ENCODE data around the gene ZNF860.

ZNF860 gene

GRCh38 chr3:31996195-31996594, 14.6 kb downstream of the ZNF860 start:
- no peak for DNase-seq (ENCODE audit: extremely low spot score)
- ChIA-PET CTCF (interaction anchor here (0.8 kb wide), 1 partner anchor 11 kb away, joined by 3 read pairs; no protein-coding TSS in a partner anchor), POLR2A (no interaction called here)

DNA sequence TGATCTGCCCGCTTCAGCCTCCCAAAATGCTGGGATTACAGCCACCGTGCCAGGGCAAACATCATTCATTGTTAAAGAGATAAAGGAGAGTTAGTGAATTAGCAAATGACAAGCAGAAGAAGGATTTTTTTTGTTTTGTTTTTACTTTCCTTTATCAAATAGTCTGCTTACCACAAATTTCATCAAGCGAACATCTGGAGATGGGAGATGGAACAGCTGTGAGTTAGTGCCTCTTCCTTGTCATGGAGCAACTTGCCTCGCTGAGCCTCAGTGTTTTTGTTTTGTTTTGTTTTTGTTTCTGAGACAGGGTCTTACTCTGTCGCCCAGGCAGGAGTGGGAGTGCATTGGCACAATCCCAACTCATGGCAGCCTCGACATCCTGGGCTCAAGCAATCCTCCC, 15.9 kb downstream of the ZNF860 start:
- DNase-seq (ENCODE audit: extremely low spot score), result no peak
- ChIA-PET CTCF (interaction anchor here (1.5 kb wide), 1 partner anchor 21 kb away, joined by 5 read pairs; no protein-coding TSS in a partner anchor), POLR2A (no interaction called here)
- TF ChIP-seq, protein P1, sequence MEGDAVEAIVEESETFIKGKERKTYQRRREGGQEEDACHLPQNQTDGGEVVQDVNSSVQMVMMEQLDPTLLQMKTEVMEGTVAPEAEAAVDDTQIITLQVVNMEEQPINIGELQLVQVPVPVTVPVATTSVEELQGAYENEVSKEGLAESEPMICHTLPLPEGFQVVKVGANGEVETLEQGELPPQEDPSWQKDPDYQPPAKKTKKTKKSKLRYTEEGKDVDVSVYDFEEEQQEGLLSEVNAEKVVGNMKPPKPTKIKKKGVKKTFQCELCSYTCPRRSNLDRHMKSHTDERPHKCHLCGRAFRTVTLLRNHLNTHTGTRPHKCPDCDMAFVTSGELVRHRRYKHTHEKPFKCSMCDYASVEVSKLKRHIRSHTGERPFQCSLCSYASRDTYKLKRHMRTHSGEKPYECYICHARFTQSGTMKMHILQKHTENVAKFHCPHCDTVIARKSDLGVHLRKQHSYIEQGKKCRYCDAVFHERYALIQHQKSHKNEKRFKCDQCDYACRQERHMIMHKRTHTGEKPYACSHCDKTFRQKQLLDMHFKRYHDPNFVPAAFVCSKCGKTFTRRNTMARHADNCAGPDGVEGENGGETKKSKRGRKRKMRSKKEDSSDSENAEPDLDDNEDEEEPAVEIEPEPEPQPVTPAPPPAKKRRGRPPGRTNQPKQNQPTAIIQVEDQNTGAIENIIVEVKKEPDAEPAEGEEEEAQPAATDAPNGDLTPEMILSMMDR (IDR thresholded peaks at IDR 0.05; ENCODE audit: control extremely low read depth, extremely low read depth, low read depth, missing control alignments), result no peak

More at GRCh38 chr3:31996195-31996594, 14.6 kb downstream of the ZNF860 start:
- TF ChIP-seq, protein P1 (IDR thresholded peaks at IDR 0.05; ENCODE audit: control extremely low read depth, extremely low read depth, low read depth, missing control alignments), result no peak

GRCh38 chr3:31999907-32000439, 18.4 kb downstream of the ZNF860 start:
- POLR2A ChIA-PET, result no interaction called here
- DNase-seq (ENCODE audit: extremely low spot score), result no peak
- TF ChIP-seq, protein P1 (IDR thresholded peaks at IDR 0.05; ENCODE audit: control extremely low read depth, extremely low read depth, low read depth, missing control alignments), result no peak
- CTCF ChIA-PET, result interaction anchor here (1.9 to 2.0 kb wide), 2 partner anchors 17 to 19 kb away, joined by 5 to 8 read pairs; no protein-coding TSS in a partner anchor

DNA sequence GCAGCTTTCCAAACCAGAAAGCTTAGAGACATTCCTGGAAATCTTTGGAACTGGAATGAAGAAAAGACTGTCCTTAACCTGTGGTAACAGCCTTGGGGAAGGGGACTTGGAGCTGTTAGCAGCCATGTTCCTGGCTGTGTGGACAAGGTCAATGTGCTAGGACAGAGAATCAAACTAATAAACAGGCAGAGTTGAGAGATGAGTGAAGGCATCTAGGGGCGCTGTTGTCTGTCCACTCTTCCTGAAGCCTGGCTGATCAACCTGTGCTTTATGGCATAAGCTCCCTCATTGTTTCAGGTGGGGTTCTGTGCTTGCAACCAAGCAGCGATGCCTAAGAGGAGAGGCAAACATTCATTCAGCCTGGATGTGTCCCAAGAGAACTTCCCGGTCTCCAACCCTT, 19.3 kb downstream of the ZNF860 start:
- TF ChIP-seq, protein P1 (IDR thresholded peaks at IDR 0.05; ENCODE audit: control extremely low read depth, extremely low read depth, low read depth, missing control alignments), result no peak
- ChIA-PET CTCF (interaction anchor here (2.0 kb wide), 1 partner anchor 18 kb away, joined by 8 read pairs; no protein-coding TSS in a partner anchor), POLR2A (no interaction called here)
- no peak for DNase-seq (ENCODE audit: extremely low spot score)

DNA sequence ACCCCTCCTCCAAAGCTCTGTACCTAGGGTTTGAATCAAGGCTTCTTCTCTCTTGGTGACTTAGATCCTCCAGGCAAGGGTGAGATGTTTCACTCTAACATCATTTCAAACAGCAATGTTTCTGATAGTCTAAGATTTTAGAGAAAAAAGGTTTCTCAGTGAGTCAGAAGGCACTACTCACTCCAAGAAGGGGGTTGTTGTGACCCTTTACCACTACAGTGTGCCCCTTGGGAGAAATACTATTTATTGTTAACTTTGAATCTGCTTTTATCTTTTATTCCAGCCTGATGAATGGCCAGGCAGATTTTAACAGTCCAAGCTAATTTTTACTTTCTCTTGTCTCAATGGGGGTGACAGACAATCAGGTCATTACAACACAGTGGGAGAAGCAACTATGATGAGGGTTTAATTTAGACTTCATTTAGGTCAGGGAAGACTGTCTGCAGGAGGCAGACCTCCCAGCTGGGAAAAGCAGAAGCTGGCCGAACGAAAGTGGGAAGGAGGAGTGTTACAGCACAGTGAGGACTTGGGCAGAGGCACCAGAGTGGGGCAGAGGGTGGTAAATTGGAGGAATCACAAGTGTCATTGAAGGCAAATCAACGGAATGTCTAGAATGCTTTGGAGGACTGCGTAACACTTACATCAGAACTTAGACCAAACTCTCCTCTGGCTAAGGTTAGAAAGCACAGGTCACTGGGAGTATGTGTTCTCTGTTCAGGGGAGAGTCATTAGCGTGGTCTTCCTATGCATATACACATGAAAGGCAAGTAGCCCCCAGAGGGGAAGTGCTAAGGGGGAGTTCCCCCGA, 21.2 kb downstream of the ZNF860 start:
- DNase-seq (ENCODE audit: extremely low spot score), result no peak
- POLR2A ChIA-PET, result no interaction called here
- TF ChIP-seq, protein P1 (IDR thresholded peaks at IDR 0.05; ENCODE audit: control extremely low read depth, extremely low read depth, low read depth, missing control alignments), result no peak
- CTCF ChIA-PET, result interaction anchor here (1.8 kb wide), 1 partner anchor 15 kb away, joined by 3 read pairs; no protein-coding TSS in a partner anchor

DNA sequence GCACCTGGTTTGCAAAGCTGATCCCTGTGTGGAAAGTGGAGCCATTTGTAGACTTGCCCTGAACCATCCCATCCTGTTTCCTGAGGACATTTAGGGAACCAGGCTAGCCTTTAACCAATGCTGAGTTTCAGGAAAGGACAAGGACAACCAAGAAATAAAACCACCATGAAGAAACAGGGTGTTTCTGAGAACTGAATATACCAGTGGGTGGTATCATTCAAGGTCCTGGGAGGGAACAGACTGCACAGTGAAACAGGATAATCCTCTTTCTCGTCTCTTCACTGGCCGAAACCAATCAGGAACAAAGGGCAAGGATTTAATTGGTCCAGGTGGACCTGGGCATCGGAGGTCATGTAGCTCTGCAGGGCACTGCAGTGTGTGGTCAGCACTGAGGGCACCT, 21.8 kb downstream of the ZNF860 start:
- POLR2A ChIA-PET, result no interaction called here
- CTCF ChIA-PET, result interaction anchor here (1.8 kb wide), 1 partner anchor 14 kb away, joined by 3 read pairs; no protein-coding TSS in a partner anchor
- DNase-seq (ENCODE audit: extremely low spot score), result no peak
- TF ChIP-seq, protein P1 (IDR thresholded peaks at IDR 0.05; ENCODE audit: control extremely low read depth, extremely low read depth, low read depth, missing control alignments), result no peak

Data from GM10248 (cell line).